DMS79 treated with DMSO at 0.1 percent for 48 hours (cell line): ENCODE results near the gene SCAMP1.

ENCODE experiments used
- DNase-seq: peaks from one replicate; lab custom pipeline; 2025; lab: John Stamatoyannopoulos, UW

The SCAMP1 gene

GRCh38 chr5:78495800-78496199 is 135.4 kb downstream of the SCAMP1 start:
- no peak for DNase-seq

- no peak for DNase-seq
These were observed 136.0 kb downstream of the SCAMP1 start for GRCh38 chr5:78496373-78496772.

- peak; percentile 17 for DNase-seq
These were observed 137.4 kb downstream of the SCAMP1 start for GRCh38 chr5:78497573-78498533.

- DNase-seq: no peak
These were observed 139.1 kb downstream of the SCAMP1 start for GRCh38 chr5:78499485-78499884.

GRCh38 chr5:78500028-78500427 is 139.6 kb downstream of the SCAMP1 start:
- DNase-seq: no peak

- DNase-seq: no peak
These were observed 140.5 kb downstream of the SCAMP1 start for GRCh38 chr5:78500871-78501270.

GRCh38 chr5:78501411-78502352 is 141.3 kb downstream of the SCAMP1 start:
- DNase-seq: no peak

- no peak for DNase-seq
These were observed 143.7 kb downstream of the SCAMP1 start for GRCh38 chr5:78503958-78504653.

- peak; percentile 59 for DNase-seq
These were observed 144.6 kb downstream of the SCAMP1 start for GRCh38 chr5:78504704-78505677.

GRCh38 chr5:78505860-78506259 is 145.4 kb downstream of the SCAMP1 start:
- no peak for DNase-seq

GRCh38 chr5:78506261-78507024 is 146.0 kb downstream of the SCAMP1 start:
- DNase-seq: no peak

- no peak for DNase-seq
These were observed 147.1 kb downstream of the SCAMP1 start for GRCh38 chr5:78507531-78507930.

GRCh38 chr5:78508186-78508765 is 147.9 kb downstream of the SCAMP1 start:
- no peak for DNase-seq

GRCh38 chr5:78509145-78509865 is 148.9 kb downstream of the SCAMP1 start:
- DNase-seq: peak; percentile 38

- no peak for DNase-seq
These were observed 149.7 kb downstream of the SCAMP1 start for GRCh38 chr5:78509884-78510769.

- DNase-seq: no peak
These were observed 150.9 kb downstream of the SCAMP1 start for GRCh38 chr5:78511121-78511906.

- DNase-seq: no peak
These were observed 152.0 kb downstream of the SCAMP1 start for GRCh38 chr5:78512435-78512834.
